ENCODE results near the gene CDK3.

DNA sequence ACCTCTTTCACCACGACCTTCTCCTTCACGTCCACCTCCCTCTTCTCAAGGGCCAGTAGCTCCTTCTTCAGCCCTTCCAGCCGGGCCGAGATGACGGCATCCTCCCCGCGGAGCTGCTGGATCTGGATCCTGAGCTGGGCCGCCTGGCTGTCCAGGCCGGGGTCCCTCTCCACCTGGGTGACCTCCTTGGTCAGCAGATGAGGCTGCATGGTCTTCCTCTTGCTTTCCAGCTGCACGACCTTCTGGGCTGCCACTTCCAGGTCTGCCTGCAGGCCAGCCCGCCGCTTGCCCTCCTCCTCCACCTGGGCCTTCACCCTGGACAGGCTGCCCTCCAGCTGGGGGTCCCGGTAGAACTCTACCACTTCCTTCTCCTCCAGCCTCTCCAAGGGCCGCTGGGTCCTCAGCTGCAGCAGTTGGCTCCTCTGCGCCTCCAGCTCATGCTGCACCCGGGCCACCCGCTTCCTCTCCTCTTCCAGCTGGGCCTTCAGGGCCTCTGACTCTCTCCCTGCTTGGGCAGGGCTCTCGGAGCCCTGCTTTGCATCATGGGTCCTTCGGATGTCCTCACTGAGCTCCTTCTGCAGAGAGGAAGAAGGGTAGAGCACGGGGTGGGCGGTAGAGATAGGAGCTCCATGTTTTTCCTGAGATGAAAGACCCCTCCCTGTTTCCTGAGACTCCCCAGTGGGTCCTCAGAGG lies 9.5 kb downstream of the CDK3 start:
- TF ChIP-seq TAF1 (IDR thresholded peaks at IDR 0.05; ENCODE audit: low read depth) (no peak), NFIC (IDR thresholded peaks at IDR 0.05) (no peak), YY1 (IDR thresholded peaks at IDR 0.05; ENCODE audit: low read depth) (no peak), EP300 (IDR thresholded peaks at IDR 0.05; ENCODE audit: borderline replicate concordance) (no peak), CEBPB (IDR thresholded peaks at IDR 0.05) (no peak)

Data from Ishikawa (cell line).